NCI-H2196 treated with DMSO at 0.1 percent for 48 hours (cell line): Measurements from ENCODE around the gene FSTL1.

Experiments
- DNase-seq: peaks from one replicate; lab custom pipeline; 2025; ENCODE audit not compliant: unreplicated experiment; lab: John Stamatoyannopoulos, UW

FSTL1 gene

DNA sequence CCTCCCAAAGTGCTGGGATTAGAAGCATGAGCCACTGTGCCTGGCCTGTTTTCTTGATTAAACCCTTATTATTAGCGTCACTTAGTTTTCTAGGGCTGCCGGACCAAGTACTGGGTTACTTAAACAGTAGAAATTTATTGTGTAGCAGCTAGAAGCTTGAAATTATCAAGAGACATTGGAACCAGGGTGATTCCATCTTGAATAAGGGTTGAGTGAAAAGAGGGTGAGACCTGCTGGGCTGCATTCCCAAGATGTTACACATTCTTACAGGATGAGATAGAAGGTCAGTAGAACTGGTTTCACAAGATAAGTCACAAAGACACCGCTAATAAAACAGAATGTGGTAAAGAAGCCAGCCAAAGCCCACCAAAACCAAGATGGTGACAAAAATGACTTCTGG lies 18.6 kb upstream of the FSTL1 start:
- no peak for DNase-seq

DNA sequence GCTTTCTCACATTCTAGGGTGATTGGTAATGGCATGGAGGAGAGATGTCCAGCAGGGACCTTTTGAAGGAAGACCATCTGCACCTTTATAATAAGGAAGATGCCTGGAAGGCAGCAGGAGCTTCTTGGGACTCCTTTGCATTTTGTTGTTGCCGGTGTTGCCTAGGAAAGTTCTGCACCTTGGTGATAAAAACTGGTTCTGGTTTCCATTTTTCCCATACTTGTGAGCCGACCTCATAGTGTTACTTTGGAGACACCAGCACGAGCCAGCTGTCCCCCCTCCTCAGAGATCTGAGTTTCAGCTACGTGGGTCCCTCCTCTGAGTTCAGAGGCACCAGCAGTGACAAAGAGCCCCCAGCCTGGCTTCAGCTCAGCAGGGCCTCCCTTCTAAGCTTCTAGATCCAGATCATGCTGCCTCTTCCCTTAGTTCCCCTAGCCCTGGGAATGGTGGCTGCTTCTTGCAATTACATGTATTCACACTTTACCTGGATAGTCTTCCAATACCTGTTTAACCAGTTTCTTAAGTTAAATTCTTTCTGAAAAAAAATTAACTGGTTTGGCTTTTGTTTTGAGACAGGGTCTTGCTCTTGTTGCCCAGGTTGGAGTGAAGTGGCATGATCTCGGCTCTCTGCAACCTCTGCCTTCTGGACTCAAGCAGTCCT lies 18.0 kb upstream of the FSTL1 start:
- DNase-seq, result no peak

- no peak for DNase-seq
Measured at GRCh38 chr3:120462409-120462959, 11.7 kb upstream of the FSTL1 start.

DNA sequence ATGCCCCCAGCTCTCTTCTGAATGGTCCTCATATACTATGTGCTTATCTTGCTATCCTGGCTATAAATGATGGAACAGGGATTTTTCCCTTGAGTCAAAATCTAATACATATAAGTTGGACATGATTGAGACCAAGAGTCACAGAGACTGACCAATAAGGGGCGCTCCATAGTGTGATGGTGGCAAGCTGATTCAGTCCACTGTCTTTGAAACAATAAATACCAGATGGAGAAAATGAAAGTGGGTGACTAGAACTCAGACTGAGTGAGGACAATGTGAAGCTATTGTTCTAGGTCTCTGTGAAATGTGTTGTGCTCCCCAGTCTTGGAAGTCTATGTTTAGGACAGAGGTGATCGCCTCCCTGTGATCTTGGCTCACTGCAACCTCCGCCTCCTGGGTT lies 10.6 kb upstream of the FSTL1 start:
- DNase-seq, result no peak

DNA sequence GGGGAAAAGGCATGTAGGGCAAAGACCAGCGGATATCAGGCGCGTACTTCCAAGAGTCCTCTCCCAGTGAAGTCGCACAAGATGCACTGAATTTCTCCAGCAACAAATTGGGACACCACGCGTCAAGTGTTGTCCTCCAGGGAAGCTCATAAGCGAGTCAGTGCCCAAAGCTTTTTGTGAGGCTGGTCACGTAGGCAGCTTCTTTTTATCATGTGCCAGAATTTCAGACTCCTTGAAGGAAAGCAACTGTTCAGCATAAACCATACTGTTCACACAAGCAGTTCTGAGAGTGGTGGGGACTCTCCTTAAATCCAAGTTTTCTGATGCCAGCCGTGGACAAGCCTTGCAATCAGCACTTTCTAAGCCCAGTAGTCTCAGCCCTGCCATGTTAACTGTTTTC lies 10.1 kb upstream of the FSTL1 start:
- no peak for DNase-seq

- DNase-seq, result no peak
Measured at GRCh38 chr3:120460181-120460790, 9.5 kb upstream of the FSTL1 start.

- no peak for DNase-seq
Measured at GRCh38 chr3:120459196-120459595, 8.4 kb upstream of the FSTL1 start.

GRCh38 chr3:120457827-120458226 lies 7.0 kb upstream of the FSTL1 start:
- DNase-seq, result no peak

DNA sequence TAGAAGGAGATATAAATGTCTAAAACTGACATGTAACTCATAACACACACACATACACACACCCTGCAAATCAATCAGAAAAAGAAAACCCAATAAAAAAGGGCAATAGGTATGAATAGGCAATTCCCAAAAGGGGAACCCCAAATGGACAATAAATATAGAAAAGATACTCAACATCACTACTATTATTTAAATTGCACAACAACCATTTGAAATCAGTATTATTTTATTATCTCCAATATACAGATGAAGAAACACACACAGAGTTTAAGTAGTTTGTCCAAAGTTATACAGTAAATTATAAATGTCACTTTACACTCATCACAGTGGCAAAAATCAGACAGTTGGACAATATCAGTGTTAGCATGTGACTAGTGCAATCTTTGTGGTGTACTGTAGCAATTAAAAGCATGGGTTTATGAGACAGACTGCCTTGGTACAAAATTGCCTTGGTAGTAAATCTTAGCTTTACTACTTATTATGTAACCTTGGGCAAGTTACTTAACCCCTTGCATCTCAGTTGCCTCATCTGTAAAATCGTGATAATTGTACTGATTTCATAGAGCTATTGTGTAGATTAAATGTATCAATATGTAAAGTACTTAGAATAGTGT lies 3.4 kb upstream of the FSTL1 start:
- DNase-seq, result no peak

DNA sequence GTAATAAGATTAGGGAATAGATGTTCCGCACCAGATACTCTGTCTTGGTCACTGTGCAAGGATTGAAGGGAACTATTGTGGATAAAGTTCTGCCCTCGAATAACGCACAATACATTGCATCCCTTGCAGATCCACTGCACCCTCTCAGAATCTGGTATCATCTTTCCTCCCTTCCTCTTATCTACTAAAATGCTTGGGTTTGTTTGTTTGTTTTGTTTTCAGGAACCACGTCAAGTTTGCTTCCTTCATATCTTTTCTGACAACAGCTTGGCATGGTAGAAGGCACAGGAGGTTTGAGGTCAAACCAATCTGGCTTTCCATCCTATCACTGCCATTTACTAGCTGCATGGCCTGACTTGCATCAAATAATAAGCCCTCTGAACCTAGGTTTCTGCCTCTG lies 2.0 kb upstream of the FSTL1 start:
- no peak for DNase-seq

GRCh38 chr3:120451806-120452205 lies 1.0 kb upstream of the FSTL1 start:
- no peak for DNase-seq

DNA sequence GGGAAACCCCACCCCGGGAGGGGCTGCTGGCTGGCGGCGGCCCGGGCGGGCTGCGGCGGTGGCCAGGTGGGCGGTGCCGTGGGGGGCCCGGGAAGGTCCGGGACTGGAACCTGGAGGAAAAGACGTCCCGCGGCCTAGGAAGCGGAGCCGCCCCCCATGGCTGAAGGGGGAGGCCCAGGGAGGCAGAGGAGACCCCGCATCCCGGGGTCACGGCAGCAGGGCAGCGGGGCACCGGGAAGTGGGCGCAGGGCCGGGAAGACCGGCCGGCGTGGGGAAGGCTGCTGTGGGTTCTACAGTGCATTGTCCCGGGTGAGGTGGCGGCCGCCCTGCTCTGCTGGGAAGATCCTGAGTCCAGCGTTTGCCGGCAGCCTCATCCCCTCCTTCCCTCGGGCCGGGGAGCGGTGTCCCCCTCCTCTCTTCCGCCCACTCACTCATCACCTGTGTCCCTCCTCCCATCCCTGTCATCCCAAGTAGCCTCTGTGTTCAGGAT lies 525 bp upstream of the FSTL1 start:
- DNase-seq, result no peak

GRCh38 chr3:120449701-120450599 lies 842 bp downstream of the FSTL1 start:
- no peak for DNase-seq

DNA sequence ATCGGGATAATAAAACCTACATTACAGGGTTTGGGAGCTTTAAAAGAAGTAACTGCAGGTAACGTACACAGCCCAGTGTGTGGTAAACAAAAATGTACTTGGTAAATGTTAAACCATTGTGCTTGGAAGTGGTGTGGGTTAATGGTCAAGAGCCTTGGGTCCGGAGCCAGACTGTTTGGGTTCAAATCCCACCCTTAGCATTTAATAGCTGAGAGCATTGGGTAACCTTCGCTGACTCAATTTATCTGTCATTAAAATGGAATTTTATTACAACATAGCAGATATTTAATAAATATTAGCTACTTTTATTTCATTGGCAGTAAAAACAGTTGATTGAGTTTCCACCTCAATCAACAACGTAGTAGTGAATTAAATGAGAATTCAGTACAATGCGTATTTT lies 1.5 kb downstream of the FSTL1 start:
- DNase-seq, result no peak

- DNase-seq, result no peak
Measured at GRCh38 chr3:120448756-120449155, 2.0 kb downstream of the FSTL1 start.

DNA sequence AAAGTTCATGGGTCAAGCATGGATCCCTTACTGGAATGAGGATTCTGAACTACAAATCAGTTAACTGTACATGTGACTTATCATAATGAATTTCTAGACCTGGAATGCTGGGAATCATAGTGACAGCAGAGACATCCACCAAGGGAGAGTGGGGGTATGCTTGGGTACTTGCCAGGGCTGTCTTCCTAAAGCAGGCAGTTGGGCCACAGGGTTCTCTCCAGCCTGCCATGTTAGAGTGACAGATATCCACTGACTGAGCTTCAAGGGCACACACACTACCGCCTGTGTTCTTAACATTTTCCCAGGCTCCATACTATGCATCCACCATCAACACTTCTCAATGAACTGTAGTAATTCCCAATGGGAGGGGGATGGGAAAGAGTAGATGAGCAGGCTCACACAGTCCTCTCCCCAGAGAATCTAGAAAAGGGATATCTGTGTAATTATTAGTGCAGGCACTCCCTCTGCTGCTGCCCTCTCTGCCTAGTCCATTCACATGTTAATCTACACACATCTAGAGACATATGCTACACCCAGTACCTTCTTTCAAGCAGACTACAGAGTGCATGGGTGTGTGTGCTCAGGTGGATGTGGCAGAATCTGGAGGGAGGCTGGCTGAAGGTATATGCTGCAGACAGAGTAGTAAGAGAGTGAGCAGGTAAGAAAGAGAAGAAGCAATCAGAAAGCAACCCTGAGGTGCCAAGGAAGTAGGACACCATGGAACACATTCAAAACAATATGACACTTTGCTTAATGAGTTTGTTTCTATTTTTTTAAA lies 3.7 kb downstream of the FSTL1 start:
- no peak for DNase-seq

- no peak for DNase-seq
Measured at GRCh38 chr3:120445654-120446053, 5.1 kb downstream of the FSTL1 start.

DNA sequence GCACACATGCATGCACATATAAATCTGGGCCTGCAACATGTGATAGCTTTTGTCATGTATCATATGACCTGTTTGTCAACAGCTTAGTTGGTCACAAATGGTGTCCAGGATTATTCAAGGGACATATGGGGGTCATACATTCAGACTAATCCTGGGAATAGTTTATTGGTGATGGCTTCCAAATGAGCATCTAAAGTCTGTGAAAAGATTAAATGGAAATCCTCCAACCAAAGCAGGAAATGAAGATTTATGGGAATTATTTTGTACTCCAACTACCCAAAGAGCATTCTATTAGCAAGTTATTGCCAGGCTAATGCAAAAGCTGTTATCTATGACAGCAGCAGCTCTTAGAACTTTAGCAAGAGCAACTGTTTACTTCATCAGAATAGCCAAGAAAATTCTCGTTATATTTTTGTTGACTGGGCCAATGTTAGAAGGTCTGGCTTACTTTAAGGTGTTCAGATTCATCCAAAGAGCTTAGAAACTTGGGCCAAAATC lies 7.1 kb downstream of the FSTL1 start:
- DNase-seq, result no peak

DNA sequence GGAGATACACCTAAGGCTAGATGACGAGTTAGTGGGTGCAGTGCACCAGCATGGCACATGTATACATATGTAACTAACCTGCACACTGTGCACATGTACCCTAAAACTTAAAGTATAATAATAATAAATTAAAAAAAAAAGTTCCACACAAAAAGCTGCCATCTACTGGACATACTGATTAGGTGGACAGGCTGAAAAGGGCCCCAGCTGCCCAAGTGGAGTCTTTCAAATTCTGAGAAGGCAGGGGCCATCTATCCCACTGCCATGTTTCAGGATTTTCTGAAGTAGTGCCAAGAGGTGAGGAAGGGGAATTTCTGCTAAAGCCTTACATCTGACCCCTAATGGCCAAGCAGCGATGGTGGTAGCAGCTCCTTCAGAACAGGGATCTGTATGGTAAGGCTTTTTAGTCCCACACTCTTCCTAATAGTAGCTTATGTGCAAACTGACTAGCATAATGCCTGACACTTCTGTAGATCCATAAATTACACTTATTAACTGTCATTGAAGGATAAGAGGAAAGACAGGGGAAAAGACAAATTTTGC lies 7.7 kb downstream of the FSTL1 start:
- no peak for DNase-seq

DNA sequence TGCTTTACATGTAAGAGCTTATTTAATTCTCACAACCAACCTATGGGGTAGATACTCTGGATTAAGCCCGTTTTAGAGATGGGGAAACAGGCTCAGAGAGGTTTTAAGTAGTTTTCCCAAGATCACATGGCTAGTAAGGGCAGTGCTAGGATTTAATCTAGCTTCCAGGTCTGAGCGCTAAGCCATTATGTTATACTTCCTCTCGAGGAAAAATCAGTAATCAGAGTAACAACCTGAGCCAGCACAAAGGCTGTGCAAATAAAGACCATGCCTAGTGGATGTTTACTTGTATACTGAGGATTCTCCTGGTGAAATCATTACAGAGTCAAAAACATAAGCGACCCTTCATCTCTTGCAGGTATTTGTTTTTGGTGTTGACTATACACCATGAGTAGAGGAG lies 9.0 kb downstream of the FSTL1 start:
- no peak for DNase-seq
